Neural cell (in vitro differentiated cells): ENCODE results near the gene DHRS12. TPM values are rescaled to one million over a fixed set of nuclear protein-coding genes. Genes with fewer than 3 reads are reported as not detected.

Experiments
- H2AFZ ChIP-seq: fragments of 200-600, 300-800 bp; sonication (generic), shearing (Covaris generic); 2 replicates; pipeline ENCODE4 v1.6.0; 2014; ENCODE audit warnings: low read depth, mild to moderate bottlenecking, antibody characterized with exemption, low read length, moderate library complexity
- H3F3A ChIP-seq: fragments of 200-600 bp; shearing (Covaris generic); 2 replicates; pipeline ENCODE4 v1.6.1; 2016; ENCODE audit warnings: mild to moderate bottlenecking, moderate library complexity, mixed read lengths, antibody characterized with exemption, low read length; ENCODE audit not compliant: insufficient read depth, poor library complexity, severe bottlenecking
- H3K27ac ChIP-seq: fragments of 200-600, 300-800 bp; sonication (generic), shearing (Covaris generic); 2 replicates; pipeline ENCODE4 v1.5.1; 2014; ENCODE audit warnings: mild to moderate bottlenecking, low read length, moderate library complexity
- H3K27me3 ChIP-seq: fragments of 300-800, 200-600 bp; sonication (generic), shearing (Covaris generic); 2 replicates; pipeline ENCODE4 v1.6.0; 2014; ENCODE audit warnings: mild to moderate bottlenecking, low read depth, low read length, moderate library complexity; ENCODE audit not compliant: insufficient read depth
- H3K36me3 ChIP-seq: fragments of 300-800, 200-600 bp; sonication (generic), shearing (Covaris generic); 2 replicates; pipeline ENCODE4 v1.5.1; 2014; ENCODE audit warnings: mild to moderate bottlenecking, antibody characterized with exemption, low read length, moderate library complexity; ENCODE audit not compliant: insufficient read depth
- H3K4me2 ChIP-seq: fragments of 300-800, 200-600 bp; sonication (generic), shearing (Covaris generic); 2 replicates; pipeline ENCODE4 v1.6.0; 2014; ENCODE audit warnings: mild to moderate bottlenecking, low read length
- H3K4me3 ChIP-seq: fragments of 300-800, 200-600 bp; sonication (generic), shearing (Covaris generic); 2 replicates; pipeline ENCODE4 v1.5.1; 2014; ENCODE audit warnings: mild to moderate bottlenecking, low read length, moderate library complexity
- H3K79me2 ChIP-seq: fragments of 200-600 bp; shearing (Covaris generic); replicated peaks from 2 replicates; pipeline ENCODE4 v1.6.0; 2014; ENCODE audit warnings: mild to moderate bottlenecking, low read length, moderate library complexity; ENCODE audit not compliant: insufficient read depth
- H3K9ac ChIP-seq: fragments of 300-800, 200-600 bp; sonication (generic), shearing (Covaris generic); 2 replicates; pipeline ENCODE4 v1.6.1; 2016; ENCODE audit warnings: mild to moderate bottlenecking, low read length, mixed read lengths
- H3K9me2 ChIP-seq: fragments of 200-600 bp; shearing (Covaris generic); 2 replicates; pipeline ENCODE4 v1.6.1; 2016; ENCODE audit warnings: mild to moderate bottlenecking, low read length, mixed read lengths; ENCODE audit not compliant: insufficient read depth
- H3K9me3 ChIP-seq: fragments of 200-600, 300-800 bp; sonication (generic), shearing (Covaris generic); 2 replicates; pipeline ENCODE4 v1.6.1; 2016; ENCODE audit warnings: mild to moderate bottlenecking, mixed run types, low read length, moderate library complexity, mixed read lengths
- H4K20me1 ChIP-seq: fragments of 200-600 bp; shearing (Covaris generic); 2 replicates; pipeline ENCODE4 v1.6.1; 2016; ENCODE audit warnings: mild to moderate bottlenecking, mixed run types; ENCODE audit not compliant: insufficient read depth
- EP300 ChIP-seq: fragments of 450-650 bp; conservative IDR thresholded peaks from 2 replicates; pipeline ENCODE4 v1.6.1; 2014; ENCODE audit warnings: antibody characterized with exemption, mild to moderate bottlenecking, moderate library complexity; ENCODE audit not compliant: poor library complexity, severe bottlenecking
- EZH2 ChIP-seq: fragments of 200-600, 300-800 bp; shearing (Covaris generic), sonication (generic); IDR thresholded peaks from 2 replicates; pipeline ENCODE4 v1.6.1; 2014; ENCODE audit warnings: antibody characterized with exemption, low read length, borderline replicate concordance, mild to moderate bottlenecking; ENCODE audit not compliant: insufficient read depth, poor library complexity, severe bottlenecking
- MXI1 ChIP-seq: fragments of 450-650 bp; conservative IDR thresholded peaks from 2 replicates; pipeline ENCODE4 v1.6.1; 2014; ENCODE audit warnings: antibody characterized with exemption, mild to moderate bottlenecking; ENCODE audit not compliant: poor library complexity, severe bottlenecking
- POLR2AphosphoS5 ChIP-seq: IDR thresholded peaks from 2 replicates; pipeline ENCODE4 v1.6.1; 2012
- RAD21 ChIP-seq: fragments of 450-650 bp; conservative IDR thresholded peaks from 2 replicates; pipeline ENCODE4 v1.6.1; 2014; ENCODE audit warnings: antibody characterized with exemption, mild to moderate bottlenecking, moderate library complexity
- REST ChIP-seq: IDR thresholded peaks from 2 replicates; pipeline ENCODE4 v1.6.1; 2012; ENCODE audit warnings: borderline replicate concordance
- SMC3 ChIP-seq: fragments of 450-650 bp; conservative IDR thresholded peaks from 2 replicates; pipeline ENCODE4 v1.6.1; 2014; ENCODE audit warnings: antibody characterized with exemption, mild to moderate bottlenecking, moderate library complexity; ENCODE audit not compliant: poor library complexity
- TAF1 ChIP-seq: IDR thresholded peaks from 2 replicates; pipeline ENCODE4 v1.6.1; 2012; ENCODE audit warnings: low read depth
- polyA plus RNA-seq: library from polyadenylated mRNA; depleted of rRNA; stranded (reverse); fragments of >200 nt; gene quantifications from 2 replicates; pipeline ENCODE4 v1.2.3, GENCODE V29; 2014
- TF ChIP-seq, protein P1 (sequence below): fragments of 450-650 bp; IDR thresholded peaks from 2 replicates; pipeline ENCODE4 v1.5.1; 2014; ENCODE audit warnings: antibody characterized with exemption, mild to moderate bottlenecking, moderate library complexity; ENCODE audit not compliant: poor library complexity, severe bottlenecking

DHRS12 gene
- polyA plus RNA-seq, 1 donor from 2014 or later, result 4.4 TPM

- no peaks in the 10 kb centered on the region for H3K9me2 ChIP-seq
- no peaks in the 10 kb centered on the region for H3K36me3 ChIP-seq
- H3K4me2 ChIP-seq, result no peak overlapping the region
- H3K9me3 ChIP-seq, result no peaks in the 10 kb centered on the region
- no peaks in the 10 kb centered on the region for H3F3A ChIP-seq
- H3K9ac ChIP-seq, result no peak overlapping the region
- no peaks in the 10 kb centered on the region for H3K27me3 ChIP-seq
- H4K20me1 ChIP-seq, result no peaks in the 10 kb centered on the region
- H3K79me2 ChIP-seq, result no peaks in the 10 kb centered on the region
- H3K27ac ChIP-seq, result no peak overlapping the region
- no peak overlapping the region for H3K4me3 ChIP-seq
- H2AFZ ChIP-seq, result no peak overlapping the region
- TF ChIP-seq RAD21 (no peak), REST (no peak), SMC3 (no peak), EZH2 (no peak), POLR2AphosphoS5 (no peak), TAF1 (no peak), MXI1 (no peak), EP300 (no peak)
- TF ChIP-seq, protein P1, sequence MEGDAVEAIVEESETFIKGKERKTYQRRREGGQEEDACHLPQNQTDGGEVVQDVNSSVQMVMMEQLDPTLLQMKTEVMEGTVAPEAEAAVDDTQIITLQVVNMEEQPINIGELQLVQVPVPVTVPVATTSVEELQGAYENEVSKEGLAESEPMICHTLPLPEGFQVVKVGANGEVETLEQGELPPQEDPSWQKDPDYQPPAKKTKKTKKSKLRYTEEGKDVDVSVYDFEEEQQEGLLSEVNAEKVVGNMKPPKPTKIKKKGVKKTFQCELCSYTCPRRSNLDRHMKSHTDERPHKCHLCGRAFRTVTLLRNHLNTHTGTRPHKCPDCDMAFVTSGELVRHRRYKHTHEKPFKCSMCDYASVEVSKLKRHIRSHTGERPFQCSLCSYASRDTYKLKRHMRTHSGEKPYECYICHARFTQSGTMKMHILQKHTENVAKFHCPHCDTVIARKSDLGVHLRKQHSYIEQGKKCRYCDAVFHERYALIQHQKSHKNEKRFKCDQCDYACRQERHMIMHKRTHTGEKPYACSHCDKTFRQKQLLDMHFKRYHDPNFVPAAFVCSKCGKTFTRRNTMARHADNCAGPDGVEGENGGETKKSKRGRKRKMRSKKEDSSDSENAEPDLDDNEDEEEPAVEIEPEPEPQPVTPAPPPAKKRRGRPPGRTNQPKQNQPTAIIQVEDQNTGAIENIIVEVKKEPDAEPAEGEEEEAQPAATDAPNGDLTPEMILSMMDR, result no peak
These were observed 64.8 kb downstream of the DHRS12 start for GRCh38 chr13:51739027-51739764.

DNA sequence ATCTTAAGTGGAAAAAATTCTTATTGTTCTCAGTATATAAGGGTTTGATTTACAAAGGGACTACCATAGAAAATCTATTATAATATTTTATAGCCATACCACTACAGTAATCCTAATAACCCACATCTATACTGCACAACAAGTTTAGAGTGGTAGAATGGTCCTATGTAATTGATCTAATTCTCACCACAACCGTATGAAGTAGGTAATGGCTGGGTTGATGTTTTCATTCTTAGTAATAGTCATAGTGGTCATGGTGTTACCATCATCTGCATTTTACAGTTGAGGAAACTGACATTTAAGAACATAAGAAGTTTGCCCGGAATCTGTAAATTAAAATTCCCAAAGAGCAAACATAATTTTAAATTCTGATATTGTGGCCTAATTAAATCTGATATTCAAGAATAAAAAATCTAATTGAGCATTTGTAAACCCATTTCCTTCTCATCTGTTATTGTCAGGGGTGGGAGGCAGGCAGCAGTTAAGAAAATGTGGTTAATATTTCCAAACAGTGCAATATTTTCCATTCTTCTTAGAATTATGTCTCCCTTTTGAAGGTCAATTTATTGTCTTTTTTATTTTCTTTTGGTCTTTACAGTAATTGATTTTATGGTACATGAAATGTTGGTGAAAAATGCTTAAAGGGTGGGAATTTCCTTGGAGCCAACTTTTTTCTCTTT, 65.6 kb downstream of the DHRS12 start:
- TF ChIP-seq, protein P1, result no peak
- TF ChIP-seq REST, result no peak
- no peak for TF ChIP-seq TAF1
- no peak for TF ChIP-seq SMC3
- no peak for TF ChIP-seq POLR2AphosphoS5
- no peak for TF ChIP-seq EZH2
- no peak for TF ChIP-seq MXI1
- no peak for TF ChIP-seq EP300
- TF ChIP-seq RAD21, result no peak

More for the DNA sequence above, 65.6 kb downstream of the DHRS12 start:
- Histone ChIP-seq H3K79me2 (no peaks in the 10 kb centered on the region), H2AFZ (no peak overlapping the region), H3K4me2 (no peak overlapping the region), H3K9me3 (no peaks in the 10 kb centered on the region), H3K27ac (no peak overlapping the region), H3K4me3 (no peak overlapping the region), H3K36me3 (no peaks in the 10 kb centered on the region), H3K9me2 (no peaks in the 10 kb centered on the region), H3K9ac (no peak overlapping the region), H3F3A (no peaks in the 10 kb centered on the region), H4K20me1 (no peaks in the 10 kb centered on the region), H3K27me3 (no peaks in the 10 kb centered on the region)
